Limb (tissue), 2 donors: ENCODE measurements around the gene SMKR1.
"Not testable (repeated sequence)": the region's sequence is repeated elsewhere in the genome, so short reads cannot be mapped to it uniquely, and the experiment has no call there.

Experiments used
- DNase-seq, 2 donors: peaks; one replicate each; pipeline ENCODE4 v3.0.0-alpha.2; 2016; ENCODE audit errors: extremely low spot score in 2 of 2

SMKR1 gene

DNA sequence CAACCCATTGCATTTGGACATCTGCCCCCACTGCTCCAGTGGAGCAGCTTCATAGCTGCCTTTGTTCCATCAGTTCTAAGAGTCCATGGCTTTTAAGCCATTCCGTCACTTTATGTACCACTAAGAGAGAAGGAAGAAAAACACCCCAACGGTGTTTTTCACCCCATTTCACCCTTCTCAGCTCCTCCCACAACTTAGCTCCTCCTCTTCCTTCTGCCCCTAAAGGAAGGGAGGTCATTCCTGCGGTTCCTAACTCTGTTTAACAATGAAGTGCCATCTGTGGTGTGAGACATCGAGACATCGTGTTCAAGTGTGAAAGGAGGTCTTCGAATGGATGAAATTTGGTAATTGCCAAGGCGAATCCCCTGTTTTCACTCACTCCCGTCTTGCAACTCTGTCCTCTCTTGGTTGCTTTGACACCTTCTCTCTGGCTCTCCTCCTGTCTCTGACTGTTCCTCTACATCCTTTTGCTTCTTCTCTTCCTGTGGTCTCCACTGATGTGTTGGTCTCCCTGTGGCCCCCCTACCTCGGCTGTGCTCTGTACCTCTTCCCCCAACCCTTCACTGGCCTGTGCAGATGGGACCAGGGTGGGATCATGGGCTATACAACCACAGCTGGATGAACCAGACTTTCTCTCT is 23.0 kb downstream of the SMKR1 start:
- no peak for DNase-seq

DNA sequence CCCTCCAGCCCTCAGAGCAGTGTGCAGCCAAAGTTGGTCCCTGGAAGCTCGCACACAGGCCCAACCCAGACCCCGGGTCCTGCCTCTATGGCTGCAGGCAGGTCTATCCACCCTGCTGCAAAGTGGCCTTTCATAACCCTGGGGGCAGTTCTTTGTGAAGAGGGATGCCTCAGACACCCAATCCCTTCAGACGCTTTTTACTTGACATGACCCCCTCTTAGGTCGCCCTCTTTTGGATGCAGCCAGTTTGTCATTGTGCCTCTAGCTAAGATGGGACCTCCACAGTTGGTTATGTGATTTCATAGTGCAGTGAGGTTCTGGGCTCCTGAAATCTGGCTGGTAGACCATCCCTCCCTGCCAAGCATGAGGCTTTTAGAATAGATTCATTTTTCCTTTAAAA is 27.3 kb downstream of the SMKR1 start:
- DNase-seq, result no peak

DNA sequence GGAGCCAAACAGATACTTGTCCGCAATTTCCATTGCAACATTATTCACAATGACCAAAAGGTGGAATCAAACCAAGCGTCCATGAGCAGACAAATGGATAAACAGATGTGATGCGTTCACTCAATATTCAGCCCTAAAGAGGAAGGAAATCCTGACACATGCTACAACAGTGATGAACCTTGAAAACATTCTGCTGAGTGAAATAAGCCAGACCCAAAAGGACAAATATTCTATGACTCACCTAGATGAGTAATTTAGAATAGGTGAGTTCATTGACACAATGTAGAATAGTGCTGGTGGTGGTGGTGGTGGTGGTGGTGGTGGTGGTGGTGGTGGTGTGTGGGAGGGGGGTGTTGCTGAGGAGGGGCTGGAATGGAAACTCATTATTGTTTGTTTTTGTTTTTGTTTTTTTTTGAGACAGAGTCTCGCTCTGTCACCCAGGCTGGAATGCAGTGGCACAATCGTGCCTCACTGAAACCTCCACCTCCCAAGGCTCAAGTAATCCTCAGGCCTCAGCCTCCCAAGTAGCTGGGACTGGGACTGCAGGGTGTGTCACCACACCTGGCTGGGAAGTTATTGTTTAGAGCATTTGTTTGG is 28.6 kb downstream of the SMKR1 start:
- DNase-seq, result no peak

DNA sequence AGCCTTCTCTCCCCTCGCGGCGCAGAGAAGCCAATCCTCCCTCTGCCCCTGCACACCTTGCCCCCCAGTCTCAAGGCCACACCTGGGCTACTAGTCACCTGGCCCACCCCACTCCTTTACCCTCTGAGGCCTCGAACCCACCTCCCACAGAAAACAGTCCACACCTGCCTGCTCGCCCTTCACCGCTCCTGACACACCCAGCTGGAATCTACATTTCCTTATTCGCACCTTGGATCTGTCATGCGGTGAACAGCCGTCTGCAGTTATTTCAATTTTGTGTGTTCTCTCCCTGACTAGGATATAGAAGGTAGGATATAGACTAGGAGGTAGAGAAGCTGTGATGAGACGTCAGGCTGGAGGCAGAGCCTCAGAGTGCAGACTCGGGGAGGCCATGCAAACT is 29.4 kb downstream of the SMKR1 start:
- no peak for DNase-seq

DNA sequence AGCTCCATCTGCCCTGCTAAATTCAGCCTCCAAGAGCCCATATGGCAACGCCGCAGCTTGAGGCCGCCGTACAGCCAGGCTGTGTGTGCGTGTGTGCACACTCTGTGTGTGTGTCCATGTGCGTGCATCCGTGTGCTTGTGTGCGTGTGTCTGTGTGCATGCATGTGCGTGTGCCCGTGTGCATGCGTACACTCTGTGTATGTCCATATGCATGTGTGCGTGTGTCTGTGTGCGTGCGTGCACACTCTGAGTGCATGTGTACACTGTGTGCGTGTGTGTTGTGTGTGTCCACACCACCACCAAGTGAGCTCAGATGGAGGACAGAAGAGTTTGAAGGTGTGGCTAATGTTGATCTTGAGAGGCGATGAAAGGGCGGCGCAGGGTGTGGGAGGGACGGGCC is 30.0 kb downstream of the SMKR1 start:
- no peak for DNase-seq

DNA sequence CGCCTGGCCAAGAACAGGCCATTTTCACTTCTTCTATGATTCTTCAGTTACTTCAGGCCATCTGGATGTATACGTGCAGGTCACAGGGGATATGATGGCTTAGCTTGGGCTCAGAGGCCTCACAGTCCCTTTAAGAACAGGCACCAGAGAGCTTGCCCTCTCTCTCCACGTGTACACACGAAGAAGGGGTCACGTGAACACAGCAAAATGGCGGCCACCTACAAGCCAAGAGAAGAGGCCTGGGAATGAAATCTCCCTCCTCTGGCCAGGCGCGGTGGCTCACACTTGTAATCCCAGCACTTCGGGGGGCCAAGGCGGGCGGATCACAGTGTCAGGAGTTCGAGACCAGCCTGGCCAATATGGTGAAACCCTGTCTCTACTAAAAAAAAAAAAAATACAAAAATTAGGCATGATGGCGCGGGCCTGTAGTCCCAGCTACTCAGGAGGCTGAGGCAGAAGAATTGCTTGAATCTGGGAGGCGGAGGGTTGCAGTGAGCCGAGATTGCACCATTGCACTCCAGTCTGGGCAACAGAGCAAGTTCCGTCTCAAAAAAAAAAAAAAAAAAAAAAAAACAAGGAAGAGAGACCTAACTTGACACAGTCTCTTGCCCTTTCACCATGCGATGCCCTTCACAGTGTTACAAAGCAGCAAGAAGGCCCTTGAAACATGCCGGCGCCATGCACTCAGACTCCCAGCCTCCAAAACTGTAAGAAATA is 32.4 kb downstream of the SMKR1 start:
- DNase-seq, result not testable (repeated sequence)

DNA sequence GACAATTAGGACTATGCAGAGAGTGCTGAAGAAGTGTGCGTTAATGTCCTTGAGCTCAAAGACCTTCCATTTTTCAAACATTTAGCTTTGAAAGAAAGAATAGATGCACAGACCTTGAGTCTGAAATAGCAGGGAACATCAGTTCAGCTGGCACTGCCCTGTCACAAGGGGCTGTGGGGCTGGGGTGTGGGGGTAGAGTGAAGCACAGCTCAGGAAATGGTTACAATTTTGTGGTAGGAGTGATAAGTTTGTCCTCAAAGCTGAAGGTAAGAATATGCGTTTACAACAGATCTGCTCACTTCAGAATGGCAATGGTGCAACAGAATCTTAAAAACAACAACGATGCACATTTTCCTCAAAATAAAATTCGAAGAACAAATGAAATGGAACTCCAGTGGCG is 33.6 kb downstream of the SMKR1 start:
- no peak for DNase-seq

DNA sequence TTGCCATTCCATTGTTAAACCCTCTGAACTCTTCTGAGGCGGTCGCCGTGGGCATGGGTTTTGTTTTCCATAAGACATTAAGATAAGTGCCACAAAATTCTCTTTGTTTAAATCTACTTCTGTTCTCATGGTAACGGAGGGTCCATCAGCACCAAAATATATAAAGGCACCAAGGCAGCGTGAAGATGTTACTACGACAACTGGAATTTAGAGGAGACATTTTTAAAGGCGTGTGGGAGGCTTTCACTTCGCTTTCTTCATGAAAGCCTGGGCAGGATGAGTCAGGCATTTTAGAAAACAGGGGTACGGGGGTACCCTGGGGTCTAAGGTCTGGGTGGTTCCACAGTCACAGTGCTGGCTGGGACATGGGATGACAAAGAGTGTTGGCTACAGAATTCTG is 34.0 kb downstream of the SMKR1 start:
- DNase-seq, result no peak

DNA sequence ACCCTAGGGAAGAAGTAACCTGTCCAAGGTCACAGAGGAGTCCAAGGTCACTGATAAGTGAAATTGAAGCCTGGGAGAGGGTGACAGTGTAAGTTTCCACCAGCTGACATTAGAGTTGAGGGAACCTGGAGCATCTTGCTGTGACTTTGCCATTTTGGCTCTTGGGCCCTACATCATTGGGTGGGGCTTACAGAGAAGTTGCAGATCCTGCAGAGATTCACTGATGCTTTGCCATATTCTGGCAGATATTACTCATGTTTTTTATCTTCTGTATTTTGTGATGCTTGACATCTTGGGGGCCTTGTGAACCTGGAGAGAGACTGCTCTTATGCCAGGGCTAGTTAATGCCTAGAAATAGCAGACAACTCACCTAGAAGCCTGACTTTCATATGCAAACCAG is 36.5 kb downstream of the SMKR1 start:
- DNase-seq, result no peak

DNA sequence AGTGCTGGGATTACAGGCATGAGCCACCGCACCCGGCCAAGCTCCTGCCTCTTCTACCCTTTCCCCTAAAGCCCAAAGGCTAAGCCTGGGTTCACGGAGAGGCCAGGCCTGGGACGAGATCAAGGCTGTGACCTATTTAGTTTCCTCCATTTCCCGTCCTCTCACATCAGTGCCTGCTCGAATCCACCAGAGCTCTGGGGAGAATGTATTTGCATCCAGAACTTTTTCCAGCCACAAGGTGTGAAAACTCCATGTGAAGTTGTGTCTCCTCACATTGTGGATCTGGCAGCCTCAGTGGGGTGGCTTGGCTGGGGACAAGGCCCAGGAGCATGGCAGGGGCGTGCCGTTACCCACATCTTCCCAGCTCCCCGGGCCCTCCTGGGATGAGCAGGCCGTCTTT is 38.0 kb downstream of the SMKR1 start:
- DNase-seq, result no peak

DNA sequence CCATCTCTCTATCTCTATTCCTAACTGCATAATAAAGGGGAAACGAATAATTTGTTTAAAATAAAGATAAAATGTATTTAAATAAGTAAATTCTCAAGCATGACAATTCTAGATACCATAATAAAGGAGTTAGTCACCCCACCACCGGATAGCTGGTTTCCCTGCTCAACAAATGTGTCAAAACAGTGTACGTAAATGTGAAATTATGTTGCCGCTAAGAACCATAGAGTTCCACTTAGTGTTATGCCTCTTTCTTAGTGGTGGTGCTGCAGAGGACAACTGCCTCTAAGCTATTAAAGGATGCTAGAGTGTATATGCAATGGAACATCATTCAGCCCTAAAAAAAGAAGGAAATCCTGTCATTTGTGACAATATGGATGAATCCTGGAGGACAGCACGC is 42.4 kb downstream of the SMKR1 start:
- DNase-seq, result no peak

DNA sequence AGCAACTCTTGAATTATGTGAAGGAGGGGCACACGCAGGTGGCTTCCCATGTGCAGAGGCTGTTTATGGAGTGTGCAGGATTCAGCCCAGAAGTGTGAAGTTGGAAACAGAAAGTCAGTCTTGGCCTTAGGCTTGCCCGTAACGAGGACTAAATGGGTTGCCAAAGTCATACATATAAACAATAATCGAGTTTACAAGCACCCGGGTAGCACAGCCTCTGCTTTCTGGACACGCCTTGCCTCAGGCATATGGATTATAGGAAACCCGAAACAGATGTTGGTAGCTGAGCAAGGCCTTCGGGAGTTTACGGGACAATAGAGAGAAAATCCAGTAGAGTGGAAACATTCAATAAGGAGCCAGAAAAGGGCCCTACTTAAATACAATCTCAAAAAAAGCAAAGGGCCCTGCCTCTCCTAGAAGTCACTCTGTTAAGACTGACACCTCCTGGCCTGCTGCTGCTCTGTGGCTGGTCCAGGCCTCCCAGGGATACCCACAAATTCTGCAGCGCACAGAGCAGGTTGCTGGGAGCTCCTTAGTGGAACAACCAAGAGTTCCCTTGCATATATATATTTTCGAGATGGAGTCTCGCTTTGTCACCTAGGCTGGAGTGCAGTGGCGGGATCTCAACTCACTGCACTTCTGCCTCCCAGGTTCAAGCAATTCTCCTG is 48.5 kb downstream of the SMKR1 start:
- DNase-seq, result peak; percentile 32 to 66

DNA sequence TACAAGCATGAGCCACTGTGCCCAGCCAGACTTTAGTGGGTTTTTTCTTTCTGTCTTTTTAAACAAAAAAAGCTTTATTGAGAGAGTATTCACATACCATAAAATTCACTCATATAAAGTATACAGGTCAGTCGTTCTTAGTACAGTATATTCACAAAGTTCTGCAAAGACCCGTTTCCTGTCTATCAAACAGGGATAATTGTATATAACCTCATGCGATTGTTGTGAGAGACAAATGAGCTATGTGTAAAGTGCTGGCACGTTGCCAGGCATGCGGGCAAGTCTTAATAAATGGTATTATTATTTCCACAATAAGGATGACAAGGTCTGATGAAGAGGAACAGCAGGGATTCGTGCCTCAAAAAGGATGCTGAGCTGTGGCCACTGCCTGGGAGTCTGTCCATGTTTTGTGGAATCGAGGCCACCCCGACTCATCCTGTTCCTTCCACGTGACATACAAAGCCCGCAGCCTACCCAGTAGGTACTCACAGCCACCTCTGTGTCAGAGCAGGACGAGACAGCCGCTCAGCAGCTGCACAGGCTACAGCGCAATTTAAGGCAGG is 51.6 kb downstream of the SMKR1 start:
- DNase-seq, result peak in 1 of 2 donors; percentile 40

DNA sequence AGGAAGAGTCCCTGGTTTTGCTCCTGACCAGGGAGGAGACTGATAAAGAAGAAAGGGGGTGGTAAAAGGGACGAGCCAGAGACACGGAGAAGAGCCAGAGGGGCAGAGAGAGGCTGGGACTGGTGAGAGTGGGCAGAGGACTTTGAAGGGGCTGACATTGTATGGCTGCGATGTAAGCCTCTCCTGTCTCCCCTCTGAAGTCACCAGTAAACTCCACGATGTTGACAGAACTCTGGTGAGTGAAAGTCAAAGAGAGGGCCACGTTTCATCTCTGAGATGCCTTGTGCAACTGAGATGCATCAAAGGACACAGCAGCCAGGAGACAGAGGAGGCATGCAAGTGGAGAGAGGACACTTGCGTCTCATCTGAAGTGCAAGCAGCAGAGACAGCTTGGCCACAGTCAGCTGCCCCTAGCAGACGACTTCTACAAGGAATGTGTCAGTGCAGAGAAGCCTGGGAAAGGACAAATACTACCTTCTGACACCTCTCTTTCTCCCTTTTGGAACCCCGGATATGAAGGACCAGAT is 54.3 kb downstream of the SMKR1 start:
- no peak for DNase-seq

DNA sequence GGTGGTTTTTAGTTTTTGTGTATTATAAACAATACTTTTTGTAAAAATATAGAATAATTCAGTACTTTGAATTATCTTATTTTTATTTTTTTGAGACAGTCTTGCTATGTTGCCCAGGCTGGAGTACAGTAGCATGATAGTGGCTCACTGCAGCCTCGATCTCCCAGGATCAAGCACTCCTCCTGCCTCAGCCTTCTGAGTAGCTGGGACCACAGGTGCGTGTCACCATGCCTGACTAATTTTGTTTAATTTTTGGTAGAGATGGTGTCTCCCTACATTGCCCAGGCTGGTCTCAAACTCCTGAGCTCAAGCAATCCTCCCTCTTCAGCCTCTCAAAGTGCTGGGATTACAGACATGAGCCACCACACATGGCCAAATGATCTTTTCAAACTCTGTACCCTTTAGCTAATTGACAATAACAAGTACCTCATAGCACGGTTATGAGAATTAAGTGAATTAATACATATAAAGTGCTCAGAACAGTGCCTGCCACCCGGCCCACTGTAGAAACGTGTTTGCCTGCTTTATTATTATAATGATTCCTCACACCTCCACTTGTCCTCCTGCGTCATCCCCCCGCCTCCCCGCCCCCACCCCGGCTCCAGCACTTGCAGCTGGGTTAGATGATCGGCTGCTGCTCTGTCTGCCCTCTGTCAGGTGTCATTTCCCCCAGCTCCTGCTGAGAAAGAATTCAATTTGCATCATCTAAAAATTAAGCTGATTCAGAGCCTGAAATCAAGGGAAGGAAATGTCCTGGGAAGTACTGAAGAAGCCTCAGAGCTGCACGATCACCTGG is 55.6 kb downstream of the SMKR1 start:
- DNase-seq, result no peak

DNA sequence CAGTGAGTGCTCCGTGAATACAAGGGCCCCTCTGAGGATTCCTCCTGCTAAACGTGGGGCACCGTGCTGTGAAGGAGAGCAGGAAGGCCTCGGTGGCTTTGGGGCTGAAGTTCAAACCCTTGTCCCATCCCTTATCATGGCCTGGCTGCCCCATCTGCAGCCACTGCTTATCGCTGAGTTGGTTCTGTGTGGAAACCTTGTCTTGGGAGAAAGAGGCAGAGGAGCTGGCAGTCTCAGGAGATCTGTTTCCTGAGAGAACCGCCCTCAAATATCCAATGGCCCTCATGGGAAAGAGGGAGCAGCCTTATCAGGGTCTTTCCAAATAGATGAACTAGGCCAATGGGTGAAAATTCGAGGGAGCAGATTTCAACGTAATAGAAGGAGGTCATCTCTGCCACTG is 57.2 kb downstream of the SMKR1 start:
- DNase-seq, result no peak

DNA sequence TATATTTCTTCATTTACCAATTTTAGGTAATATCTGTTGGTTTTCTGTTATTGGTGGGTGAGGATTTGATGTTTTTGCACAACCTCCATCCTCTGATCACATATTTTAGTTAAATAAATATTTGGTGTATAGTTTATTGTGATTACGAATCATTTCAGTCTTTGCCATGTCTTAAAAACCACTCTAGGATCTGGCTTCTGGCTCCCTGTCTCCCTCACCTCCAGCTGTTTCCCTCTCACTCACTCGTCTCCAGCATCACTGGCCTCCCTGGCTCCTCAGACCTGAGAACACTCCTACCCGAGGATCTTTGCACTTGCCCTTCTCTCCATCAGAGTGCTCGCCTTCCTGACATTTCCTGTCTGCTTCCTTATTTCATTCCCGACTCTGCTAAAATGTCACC is 58.5 kb downstream of the SMKR1 start:
- no peak for DNase-seq

DNA sequence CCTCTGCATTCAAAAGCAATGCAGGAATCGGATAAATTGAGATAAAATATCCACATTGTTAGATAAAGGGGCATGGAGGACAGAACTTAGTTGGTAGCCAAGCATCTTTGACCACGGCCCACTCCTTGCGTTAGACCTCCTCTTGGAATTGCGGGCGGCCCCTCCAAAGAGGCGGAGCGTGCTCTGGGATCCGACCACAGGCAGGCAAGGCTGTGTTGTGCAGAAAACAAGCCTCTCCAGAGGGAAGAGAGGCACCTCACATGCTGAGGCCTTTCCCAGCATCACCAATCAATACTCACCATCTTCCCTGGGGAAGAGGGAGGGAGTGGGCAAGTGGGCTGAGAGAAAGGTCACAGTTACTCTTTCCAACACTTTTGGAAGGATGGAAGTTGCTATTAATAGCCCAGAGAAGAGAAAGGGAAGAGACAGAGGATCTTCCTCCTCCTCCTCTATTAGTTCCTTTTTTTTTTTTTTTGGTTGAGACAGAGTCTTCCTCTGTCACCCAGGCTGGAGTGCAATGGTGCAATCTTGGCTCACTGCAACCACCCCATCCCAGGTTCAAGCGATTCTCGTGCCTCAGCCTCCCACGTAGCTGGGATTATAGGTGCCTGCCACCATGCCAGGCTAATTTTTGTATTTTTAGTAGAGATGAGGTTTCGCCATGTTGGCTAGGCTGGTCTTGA is 59.5 kb downstream of the SMKR1 start:
- DNase-seq, result no peak
